GM10266 (cell line): ENCODE measurements around the gene FAM53A.

Experiments
- DNase-seq: peaks from one replicate; pipeline ENCODE4 v3.0.0; 2012; ENCODE audit errors: extremely low spot score
- TF ChIP-seq, protein P1 (sequence below): IDR thresholded peaks from 2 replicates; pipeline ENCODE4 v1.5.1; 2012; ENCODE audit warnings: mild to moderate bottlenecking, low read depth; ENCODE audit not compliant: control insufficient read depth, insufficient read depth; ENCODE audit errors: missing control alignments

The FAM53A gene

DNA sequence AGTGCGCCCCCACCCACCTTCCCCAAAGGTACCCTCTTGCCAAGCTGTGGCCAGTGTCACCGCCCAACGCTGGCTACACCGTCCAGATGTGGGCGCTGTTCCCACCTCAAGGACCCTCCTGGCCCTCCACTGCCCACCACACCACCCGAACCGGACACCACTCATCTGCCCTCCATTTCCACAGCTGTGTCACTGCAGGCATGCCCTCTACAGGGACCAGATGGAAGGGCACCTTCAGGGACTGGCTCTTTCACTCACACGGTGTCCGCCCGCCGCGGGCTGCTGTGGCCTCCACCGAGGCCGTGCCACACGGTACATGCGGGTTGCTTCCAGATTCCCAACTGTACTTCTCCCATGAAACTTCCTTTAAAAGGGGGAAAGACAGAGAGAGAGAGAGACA lies 87.7 kb downstream of the FAM53A start:
- TF ChIP-seq, protein P1, sequence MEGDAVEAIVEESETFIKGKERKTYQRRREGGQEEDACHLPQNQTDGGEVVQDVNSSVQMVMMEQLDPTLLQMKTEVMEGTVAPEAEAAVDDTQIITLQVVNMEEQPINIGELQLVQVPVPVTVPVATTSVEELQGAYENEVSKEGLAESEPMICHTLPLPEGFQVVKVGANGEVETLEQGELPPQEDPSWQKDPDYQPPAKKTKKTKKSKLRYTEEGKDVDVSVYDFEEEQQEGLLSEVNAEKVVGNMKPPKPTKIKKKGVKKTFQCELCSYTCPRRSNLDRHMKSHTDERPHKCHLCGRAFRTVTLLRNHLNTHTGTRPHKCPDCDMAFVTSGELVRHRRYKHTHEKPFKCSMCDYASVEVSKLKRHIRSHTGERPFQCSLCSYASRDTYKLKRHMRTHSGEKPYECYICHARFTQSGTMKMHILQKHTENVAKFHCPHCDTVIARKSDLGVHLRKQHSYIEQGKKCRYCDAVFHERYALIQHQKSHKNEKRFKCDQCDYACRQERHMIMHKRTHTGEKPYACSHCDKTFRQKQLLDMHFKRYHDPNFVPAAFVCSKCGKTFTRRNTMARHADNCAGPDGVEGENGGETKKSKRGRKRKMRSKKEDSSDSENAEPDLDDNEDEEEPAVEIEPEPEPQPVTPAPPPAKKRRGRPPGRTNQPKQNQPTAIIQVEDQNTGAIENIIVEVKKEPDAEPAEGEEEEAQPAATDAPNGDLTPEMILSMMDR: no peak
- no peak for DNase-seq

DNA sequence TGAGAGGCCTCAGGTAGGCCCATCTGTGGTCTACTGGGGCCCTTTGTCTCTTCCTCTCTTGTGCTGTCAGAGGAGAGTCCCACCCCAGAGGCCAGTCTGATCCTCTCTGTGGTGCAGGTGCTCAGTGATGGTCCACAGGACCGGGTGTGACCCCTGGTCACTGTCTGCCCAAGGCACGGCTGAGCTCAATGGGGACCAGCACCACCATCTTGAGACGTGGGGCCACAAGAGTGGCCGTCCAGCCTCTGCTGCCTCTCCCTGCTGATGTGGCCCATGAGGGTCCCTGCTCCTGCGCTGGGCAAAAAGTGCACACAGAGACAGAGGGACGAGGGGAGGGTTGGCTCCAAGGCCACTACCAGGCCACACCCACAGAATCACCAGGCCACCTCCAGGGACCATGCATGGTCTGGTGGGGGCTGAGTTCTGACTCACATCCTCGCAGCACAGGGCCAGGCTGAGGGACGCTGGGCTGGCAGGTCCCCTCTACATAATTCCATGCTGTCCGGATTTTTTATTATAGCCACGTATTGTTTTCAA lies 88.3 kb downstream of the FAM53A start:
- TF ChIP-seq, protein P1: no peak
- DNase-seq: no peak

DNA sequence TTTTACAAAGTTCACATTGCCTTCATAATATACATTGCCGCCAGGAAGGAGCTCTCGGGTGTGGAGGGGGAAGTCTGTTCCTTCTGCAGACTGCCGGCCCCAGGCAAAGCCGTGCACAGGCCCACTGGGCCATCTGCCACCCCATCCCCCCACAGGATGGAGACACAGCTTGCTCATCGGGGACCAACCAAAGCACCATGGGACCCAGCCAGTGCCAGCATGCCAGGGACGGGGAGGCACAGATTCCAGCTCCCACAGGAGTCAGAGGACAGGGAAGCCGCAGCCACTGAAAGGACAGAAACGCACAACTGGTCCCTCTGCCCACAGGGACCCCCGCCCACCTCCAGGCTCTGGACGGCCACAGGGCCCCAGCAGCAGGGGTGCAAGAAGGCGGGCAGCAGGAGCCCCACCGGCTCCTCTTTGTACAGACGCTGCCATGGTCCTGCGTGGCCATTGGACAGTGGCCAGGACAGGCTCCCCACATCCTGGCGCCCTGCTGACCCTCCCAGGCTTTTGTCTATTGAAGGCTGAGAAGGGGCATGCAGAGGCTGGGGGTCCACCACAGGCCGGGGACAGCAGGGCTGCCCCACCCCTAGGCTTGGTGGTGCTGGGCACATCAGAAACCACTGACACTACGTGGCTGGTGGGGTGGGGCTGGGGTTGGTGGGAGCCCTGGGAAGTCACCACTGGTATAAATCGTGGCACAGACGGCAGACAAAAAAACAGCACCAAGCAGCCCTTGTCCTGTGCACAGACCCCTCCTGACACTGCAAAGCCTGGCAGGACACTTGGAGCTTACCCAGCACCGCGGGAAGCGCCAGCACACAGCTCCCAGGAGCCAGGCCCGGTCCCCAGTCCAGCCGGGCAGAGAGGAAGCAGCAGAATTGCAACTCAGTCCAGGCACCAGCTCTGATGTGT lies 89.0 kb downstream of the FAM53A start:
- DNase-seq: no peak
- TF ChIP-seq, protein P1: no peak

DNA sequence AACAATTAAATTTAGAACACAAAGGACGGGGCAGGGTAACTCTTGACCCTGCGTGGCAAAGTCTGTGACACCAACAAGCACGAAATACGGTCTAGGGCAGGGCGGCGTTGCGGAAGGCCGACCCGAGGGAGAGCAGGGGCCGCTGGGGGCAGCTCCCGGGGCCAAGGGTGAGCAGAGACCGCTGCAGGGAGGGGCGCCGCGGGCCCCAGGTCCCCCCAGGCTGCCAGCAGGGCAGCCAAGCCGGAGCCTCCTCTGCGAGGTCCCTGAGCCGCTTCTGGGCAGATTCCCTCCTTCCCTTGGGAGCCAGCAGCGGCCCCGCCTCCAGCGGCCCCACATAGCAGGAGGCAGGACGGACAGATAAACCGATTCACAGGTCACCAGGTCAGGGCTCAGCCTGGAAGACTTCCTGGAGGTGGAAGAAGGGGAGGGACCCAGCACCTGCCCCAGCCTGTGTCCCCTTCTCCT lies 90.2 kb downstream of the FAM53A start:
- TF ChIP-seq, protein P1: no peak
- DNase-seq: no peak

DNA sequence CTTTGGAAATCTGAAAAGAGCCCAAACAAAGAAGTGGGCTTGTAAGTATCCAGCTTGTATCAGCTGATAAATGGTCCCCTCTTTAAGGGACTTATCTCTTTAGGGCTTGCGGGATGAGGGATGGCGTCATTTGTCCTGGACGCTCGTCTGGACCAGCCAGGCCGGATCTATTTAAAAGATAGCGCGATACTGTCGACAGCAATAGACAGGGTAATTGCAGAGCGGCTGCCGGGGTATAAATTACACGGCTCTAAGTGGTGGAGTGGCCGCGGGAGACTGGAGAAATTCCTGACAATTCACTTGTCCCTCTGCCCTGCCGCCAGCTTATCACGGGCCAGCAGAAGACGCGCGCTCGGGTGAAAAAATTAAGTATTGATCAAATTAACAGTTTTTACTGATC lies 90.7 kb downstream of the FAM53A start:
- TF ChIP-seq, protein P1: no peak
- no peak for DNase-seq

DNA sequence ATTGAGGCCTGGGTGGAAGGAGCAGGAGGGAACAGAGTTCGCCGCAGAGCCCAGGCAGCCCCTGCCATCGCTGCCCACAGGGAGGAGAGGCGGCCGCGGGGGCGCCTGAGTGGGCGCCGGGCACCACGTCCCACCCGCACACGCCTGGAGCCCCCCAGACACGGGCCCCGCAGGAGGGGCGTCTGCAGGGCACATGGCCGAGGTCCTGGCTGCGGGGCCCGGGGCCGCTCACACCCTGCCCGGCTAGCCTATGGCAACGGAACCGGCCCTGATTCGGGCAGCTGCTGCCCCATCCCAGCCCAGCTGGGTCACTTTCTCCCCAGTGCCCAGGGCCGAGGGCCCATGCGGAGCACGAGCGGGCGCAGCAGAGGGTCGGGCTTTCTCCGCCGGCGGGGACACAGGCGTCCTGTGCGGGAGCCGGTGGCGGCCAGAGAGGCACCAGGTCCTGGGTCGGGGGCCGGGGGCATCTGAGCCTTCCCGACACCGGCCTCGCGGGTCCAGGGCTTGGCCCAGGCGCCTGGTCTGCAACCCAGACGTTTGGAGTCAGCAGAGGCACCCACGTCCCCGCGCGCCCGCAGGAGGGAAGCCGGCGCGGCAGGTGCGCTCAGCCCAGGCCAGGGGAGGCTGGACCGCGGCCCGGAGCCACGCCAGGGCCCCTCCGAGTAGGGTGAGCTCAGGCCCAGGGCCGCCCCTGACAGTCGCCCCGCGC lies 91.2 kb downstream of the FAM53A start:
- TF ChIP-seq, protein P1: no peak
- DNase-seq: no peak
